Measurements from ENCODE around the gene THAP5. TPM values are rescaled to one million over a fixed set of nuclear protein-coding genes. Genes with fewer than 3 reads are reported as not detected.

Gene THAP5
- total RNA-seq, 4 donors from 2014 or later = 22.5 to 36.0 (median 25.6) TPM

DNA sequence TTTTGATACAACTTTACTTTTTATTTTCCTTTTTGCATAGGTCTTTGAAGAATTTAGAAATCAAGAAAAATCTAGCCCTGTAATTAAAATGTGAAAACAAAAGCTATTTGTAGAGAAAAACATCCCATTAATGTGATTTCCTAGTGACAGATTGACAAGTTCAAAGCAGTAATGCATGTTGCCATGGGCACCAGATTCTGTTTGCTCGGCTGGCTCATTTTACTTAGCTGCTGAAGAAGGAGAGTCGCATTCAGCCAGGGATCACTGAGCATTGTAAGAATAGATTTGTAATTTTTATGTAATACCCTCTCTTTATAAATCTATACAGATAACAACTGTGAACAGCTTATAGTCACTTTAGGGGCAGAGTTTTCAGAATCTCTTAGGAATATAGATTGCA is 28.6 kb upstream of the THAP5 start:
- intact Hi-C loops (cut with DNase I; ENCODE audit: low total_unique reads) (no loop called here), in situ Hi-C loops (cut with MboI; ENCODE audit: low sequenced_read_pairs in 4 of 4) (no loop called here)
- no peak overlapping the region for H3K27ac ChIP-seq
- H3K36me3 ChIP-seq = no peaks in the 10 kb centered on the region
- no peaks in the 10 kb centered on the region for H3K9me3 ChIP-seq
- no peaks in the 10 kb centered on the region for H3K27me3 ChIP-seq
- DNase-seq (no peak), ATAC-seq (no peak)
- no peak overlapping the region for H3K4me3 ChIP-seq
- no peak for TF ChIP-seq POLR2A (IDR thresholded peaks at IDR 0.05)
- TF ChIP-seq CTCF (IDR thresholded peaks at IDR 0.05 in 4 of 5, conservative IDR thresholded peaks at IDR 0.05 in 1 of 5) = no peak
- H3K4me1 ChIP-seq = no peaks in the 10 kb centered on the region

DNA sequence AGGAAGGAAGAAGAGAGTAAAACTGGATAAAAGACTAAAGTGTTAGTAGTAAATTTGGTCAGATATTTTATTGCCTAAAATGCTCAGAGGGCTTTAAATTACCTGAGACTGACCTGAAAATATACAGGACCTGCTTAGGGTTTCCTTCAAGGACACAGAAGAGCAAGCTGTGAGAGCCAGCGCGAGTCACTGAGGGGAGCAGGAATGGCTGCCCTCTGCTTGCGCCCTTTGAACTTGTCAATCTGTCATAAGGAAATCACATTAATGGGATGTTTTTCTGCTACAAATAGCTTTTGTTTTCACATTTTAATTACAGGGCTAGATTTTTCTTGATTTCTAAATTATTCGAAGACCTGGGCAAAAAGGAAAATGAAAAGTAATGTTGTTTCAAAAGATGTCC is 27.1 kb upstream of the THAP5 start:
- DNase-seq = no peak
- in situ Hi-C loops (cut with MboI; ENCODE audit: low sequenced_read_pairs in 4 of 4) (no loop called here), intact Hi-C loops (cut with DNase I; ENCODE audit: low total_unique reads) (no loop called here)
- Histone ChIP-seq H3K4me3 (no peak overlapping the region), H3K9me3 (no peaks in the 10 kb centered on the region), H3K27ac (no peak overlapping the region), H3K4me1 (no peaks in the 10 kb centered on the region), H3K27me3 (no peaks in the 10 kb centered on the region), H3K36me3 (no peaks in the 10 kb centered on the region)
- ATAC-seq = no peak
- no peak for TF ChIP-seq POLR2A (IDR thresholded peaks at IDR 0.05)
- TF ChIP-seq CTCF (IDR thresholded peaks at IDR 0.05 in 4 of 5, conservative IDR thresholded peaks at IDR 0.05 in 1 of 5) = no peak

DNA sequence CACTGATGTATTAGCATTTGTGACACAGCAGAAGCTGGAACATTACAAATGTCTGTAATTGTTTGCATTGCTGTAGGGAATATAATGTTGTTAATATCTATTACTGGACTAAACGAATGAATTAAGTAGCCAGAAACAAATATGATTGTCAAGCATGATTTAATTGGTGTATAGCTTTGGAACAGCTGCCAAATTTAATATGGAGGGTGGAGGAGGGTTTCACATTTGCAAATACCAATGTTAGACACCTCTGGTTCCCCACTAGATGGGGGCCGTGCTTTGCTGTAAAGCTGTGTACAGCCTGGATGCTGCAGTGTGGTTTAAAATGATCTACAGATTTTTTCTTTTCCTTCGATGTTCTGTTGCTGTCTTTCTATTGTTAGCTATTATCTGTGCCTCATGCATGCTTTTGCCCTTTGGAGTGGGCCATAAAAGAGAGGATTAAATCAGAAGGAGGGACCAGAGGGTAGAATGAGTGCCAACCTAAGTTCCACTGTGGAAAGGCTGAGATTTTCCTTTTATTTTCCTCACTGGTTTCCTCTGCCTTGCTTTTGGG is 23.2 kb upstream of the THAP5 start:
- H3K27ac ChIP-seq = no peak overlapping the region
- in situ Hi-C loops (cut with MboI; ENCODE audit: low sequenced_read_pairs in 4 of 4) (no loop called here), intact Hi-C loops (cut with DNase I; ENCODE audit: low total_unique reads) (no loop called here)
- no peaks in the 10 kb centered on the region for H3K9me3 ChIP-seq
- no peak for DNase-seq
- H3K4me1 ChIP-seq = no peaks in the 10 kb centered on the region
- H3K4me3 ChIP-seq = no peak overlapping the region
- H3K27me3 ChIP-seq = no peaks in the 10 kb centered on the region
- ATAC-seq = no peak
- no peaks in the 10 kb centered on the region for H3K36me3 ChIP-seq
- TF ChIP-seq POLR2A (IDR thresholded peaks at IDR 0.05) (no peak), CTCF (IDR thresholded peaks at IDR 0.05 in 4 of 5, conservative IDR thresholded peaks at IDR 0.05 in 1 of 5) (no peak)

GRCh38 chr7:108590606-108591005 is 21.1 kb upstream of the THAP5 start:
- no peak overlapping the region for H3K27ac ChIP-seq
- H3K27me3 ChIP-seq = no peaks in the 10 kb centered on the region
- intact Hi-C loops (cut with DNase I; ENCODE audit: low total_unique reads) = no loop called here
- DNase-seq = no peak
- no peak for TF ChIP-seq CTCF (IDR thresholded peaks at IDR 0.05 in 4 of 5, conservative IDR thresholded peaks at IDR 0.05 in 1 of 5)
- no peak for TF ChIP-seq POLR2A (IDR thresholded peaks at IDR 0.05)
- no peaks in the 10 kb centered on the region for H3K4me1 ChIP-seq
- H3K4me3 ChIP-seq = no peak overlapping the region
- H3K9me3 ChIP-seq = no peaks in the 10 kb centered on the region
- H3K36me3 ChIP-seq = no peaks in the 10 kb centered on the region
- ATAC-seq = no peak
- in situ Hi-C loops (cut with MboI; ENCODE audit: low sequenced_read_pairs in 4 of 4) = no loop called here

GRCh38 chr7:108589874-108590273 is 20.4 kb upstream of the THAP5 start:
- H3K4me1 ChIP-seq = no peaks in the 10 kb centered on the region
- DNase-seq (no peak), ATAC-seq (no peak)
- no peaks in the 10 kb centered on the region for H3K27me3 ChIP-seq
- no peak overlapping the region for H3K27ac ChIP-seq
- H3K36me3 ChIP-seq = no peaks in the 10 kb centered on the region
- TF ChIP-seq POLR2A (IDR thresholded peaks at IDR 0.05) (no peak), CTCF (IDR thresholded peaks at IDR 0.05 in 4 of 5, conservative IDR thresholded peaks at IDR 0.05 in 1 of 5) (no peak)
- no peak overlapping the region for H3K4me3 ChIP-seq
- no peaks in the 10 kb centered on the region for H3K9me3 ChIP-seq
- in situ Hi-C loops (cut with MboI; ENCODE audit: low sequenced_read_pairs in 4 of 4) (no loop called here), intact Hi-C loops (cut with DNase I; ENCODE audit: low total_unique reads) (no loop called here)
